Lower lobe of right lung (tissue), 2 donors: Measurements from ENCODE around the gene TSPAN13. TPM values are rescaled to one million over a fixed set of nuclear protein-coding genes. Genes with fewer than 3 reads are reported as not detected.

Experiments
- ATAC-seq, 2 donors: fragments of 200-7000 bp; cut with Tn5 transposase; one replicate each; pipeline ENCODE4 v1.9.1; 2020 to 2022; ENCODE audit warnings: mild to moderate bottlenecking in 2 of 2, moderate library complexity in 2 of 2
- DNase-seq: peaks from one replicate; pipeline ENCODE4 v3.0.0-alpha.2; 2020
- H3K27ac ChIP-seq: fragments of 200-600 bp; one replicate; pipeline ENCODE4 v1.8.0; 2022
- H3K27me3 ChIP-seq: fragments of 200-600 bp; one replicate; pipeline ENCODE4 v1.8.0; 2022; ENCODE audit warnings: low read depth
- H3K36me3 ChIP-seq: fragments of 200-600 bp; one replicate; pipeline ENCODE4 v1.8.0; 2022; ENCODE audit warnings: mild to moderate bottlenecking
- H3K4me1 ChIP-seq: fragments of 200-600 bp; one replicate; pipeline ENCODE4 v1.8.0; 2022
- H3K4me3 ChIP-seq: fragments of 200-600 bp; one replicate; pipeline ENCODE4 v1.8.0; 2022; ENCODE audit warnings: mild to moderate bottlenecking
- H3K9me3 ChIP-seq: fragments of 200-600 bp; one replicate; pipeline ENCODE4 v1.8.0; 2022
- CTCF ChIP-seq: fragments of 200-600 bp; IDR thresholded peaks from one replicate; pipeline ENCODE4 v1.8.0; 2022; ENCODE audit warnings: antibody characterized with exemption, mild to moderate bottlenecking
- intact Hi-C: fragments of 100-400 bp; cut with DNase I; formaldehyde crosslinking; loops from one replicate; pipeline ENCODE4 v1.11.0; 2022
- total RNA-seq: library from RNA; stranded (reverse); fragmentation: NEBNext Ultra II Directional; extraction: Animal tissue kit (Norgen Biotek cat#: 25700); gene quantifications from one replicate; pipeline ENCODE4 v1.2.1, GENCODE V29; 2021
- donor health status: DM: no; HTN: yes; CAD: no; lungs with severe emphysema.

Gene TSPAN13
- total RNA-seq, 1 donor from 2014 or later, result 120 TPM

GRCh38 chr7:16810573-16810972, 57.0 kb downstream of the TSPAN13 start:
- ATAC-seq (no peak), DNase-seq (no peak)
- no peak overlapping the region for H3K4me3 ChIP-seq
- no peak overlapping the region for H3K27ac ChIP-seq
- no peaks in the 10 kb centered on the region for H3K9me3 ChIP-seq
- H3K27me3 ChIP-seq, result no peaks in the 10 kb centered on the region
- no peak for TF ChIP-seq CTCF
- H3K36me3 ChIP-seq, result no peaks in the 10 kb centered on the region
- intact Hi-C loops, result no loop called here
- no peaks in the 10 kb centered on the region for H3K4me1 ChIP-seq

GRCh38 chr7:16811551-16811950, 58.0 kb downstream of the TSPAN13 start:
- no peaks in the 10 kb centered on the region for H3K9me3 ChIP-seq
- DNase-seq, result no peak
- intact Hi-C loops, result no loop called here
- peak in 1 of 2 donors; percentile 75 for ATAC-seq
- H3K4me3 ChIP-seq, result no peak overlapping the region
- H3K36me3 ChIP-seq, result no peaks in the 10 kb centered on the region
- H3K27me3 ChIP-seq, result no peaks in the 10 kb centered on the region
- TF ChIP-seq CTCF, result no peak
- no peaks in the 10 kb centered on the region for H3K4me1 ChIP-seq
- H3K27ac ChIP-seq, result no peak overlapping the region

- no peak for TF ChIP-seq CTCF
- no peaks in the 10 kb centered on the region for H3K27me3 ChIP-seq
- H3K4me3 ChIP-seq, result no peak overlapping the region
- no peaks in the 10 kb centered on the region for H3K36me3 ChIP-seq
- intact Hi-C loops, result no loop called here
- no peak overlapping the region for H3K27ac ChIP-seq
- DNase-seq (no peak), ATAC-seq (no peak)
- H3K9me3 ChIP-seq, result no peaks in the 10 kb centered on the region
- H3K4me1 ChIP-seq, result no peaks in the 10 kb centered on the region
Observed at GRCh38 chr7:16812542-16813231, 59.1 kb downstream of the TSPAN13 start.

GRCh38 chr7:16813232-16813616, 59.7 kb downstream of the TSPAN13 start:
- intact Hi-C loops, result no loop called here
- ATAC-seq (peak; percentile 49 to 60), DNase-seq (no peak)
- no peaks in the 10 kb centered on the region for H3K9me3 ChIP-seq
- no peak overlapping the region for H3K27ac ChIP-seq
- no peak overlapping the region for H3K4me3 ChIP-seq
- no peaks in the 10 kb centered on the region for H3K4me1 ChIP-seq
- no peaks in the 10 kb centered on the region for H3K27me3 ChIP-seq
- no peaks in the 10 kb centered on the region for H3K36me3 ChIP-seq
- TF ChIP-seq CTCF, result no peak

- no peaks in the 10 kb centered on the region for H3K36me3 ChIP-seq
- no peaks in the 10 kb centered on the region for H3K4me1 ChIP-seq
- no peak overlapping the region for H3K4me3 ChIP-seq
- ATAC-seq (no peak), DNase-seq (no peak)
- H3K27ac ChIP-seq, result no peak overlapping the region
- no peaks in the 10 kb centered on the region for H3K9me3 ChIP-seq
- TF ChIP-seq CTCF, result no peak
- intact Hi-C loops, result no loop called here
- no peaks in the 10 kb centered on the region for H3K27me3 ChIP-seq
Observed at GRCh38 chr7:16815001-16815400, 61.4 kb downstream of the TSPAN13 start.
